ENCODE results near the gene MKNK2. TPM values are rescaled to one million over a fixed set of nuclear protein-coding genes. Genes with fewer than 3 reads are reported as not detected.

Gene MKNK2
- total and polyA plus RNA-seq, 2 donors (not counting 1 experiment from before 2014, with no cell fraction given): 440 to 777 TPM

DNA sequence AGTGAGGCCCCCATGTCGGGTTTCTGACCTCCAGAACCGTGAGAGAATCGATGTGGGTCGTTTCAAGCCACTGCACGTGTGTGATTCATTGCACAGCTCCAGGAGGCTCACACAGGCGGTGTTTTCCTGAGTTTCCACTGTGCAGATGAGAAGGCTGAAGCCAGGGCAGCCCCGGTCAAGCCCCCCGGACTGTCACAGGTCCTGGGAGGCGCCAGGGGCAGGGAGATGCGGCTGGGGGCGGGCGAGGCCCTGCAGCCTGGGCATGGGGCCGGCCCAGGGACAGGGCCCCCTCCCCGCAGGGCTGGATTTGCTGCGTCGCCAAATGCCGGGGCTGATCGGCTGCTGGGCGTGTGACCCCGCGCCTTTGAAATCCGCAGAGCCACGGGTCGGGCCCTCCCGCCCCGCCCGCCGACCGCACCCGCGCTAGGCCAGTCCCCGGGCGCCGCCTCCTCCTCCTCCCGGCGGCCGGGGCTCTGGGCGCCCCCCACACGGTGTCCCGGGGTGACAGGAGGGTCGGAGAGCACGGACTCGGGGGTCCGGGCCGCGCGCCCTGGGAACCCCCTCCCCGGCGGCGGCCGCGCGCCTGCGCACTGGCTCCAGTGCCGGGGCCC lies 9.9 kb upstream of the MKNK2 start:
- peak overlapping the region; percentile 87 for H2AFZ ChIP-seq (ENCODE audit: insufficient read depth, low read depth, low read length, poor library complexity, severe bottlenecking)
- peak overlapping the region; percentile 98 for H3K4me2 ChIP-seq (replicated peaks; ENCODE audit: low read depth, low read length, poor library complexity, severe bottlenecking)
- intact Hi-C loops (cut with micrococcal nuclease): loop anchor here (1.0 kb wide), 2 partner anchors 10 to 35 kb away; partner anchors contain the start of genes IZUMO4, MKNK2 and MOB3A
- TF ChIP-seq EZH2 (IDR thresholded peaks at IDR 0.05; ENCODE audit: borderline replicate concordance, insufficient read depth, low read depth, low read length, poor library complexity, severe bottlenecking): no peak
- TF ChIP-seq, protein P1, sequence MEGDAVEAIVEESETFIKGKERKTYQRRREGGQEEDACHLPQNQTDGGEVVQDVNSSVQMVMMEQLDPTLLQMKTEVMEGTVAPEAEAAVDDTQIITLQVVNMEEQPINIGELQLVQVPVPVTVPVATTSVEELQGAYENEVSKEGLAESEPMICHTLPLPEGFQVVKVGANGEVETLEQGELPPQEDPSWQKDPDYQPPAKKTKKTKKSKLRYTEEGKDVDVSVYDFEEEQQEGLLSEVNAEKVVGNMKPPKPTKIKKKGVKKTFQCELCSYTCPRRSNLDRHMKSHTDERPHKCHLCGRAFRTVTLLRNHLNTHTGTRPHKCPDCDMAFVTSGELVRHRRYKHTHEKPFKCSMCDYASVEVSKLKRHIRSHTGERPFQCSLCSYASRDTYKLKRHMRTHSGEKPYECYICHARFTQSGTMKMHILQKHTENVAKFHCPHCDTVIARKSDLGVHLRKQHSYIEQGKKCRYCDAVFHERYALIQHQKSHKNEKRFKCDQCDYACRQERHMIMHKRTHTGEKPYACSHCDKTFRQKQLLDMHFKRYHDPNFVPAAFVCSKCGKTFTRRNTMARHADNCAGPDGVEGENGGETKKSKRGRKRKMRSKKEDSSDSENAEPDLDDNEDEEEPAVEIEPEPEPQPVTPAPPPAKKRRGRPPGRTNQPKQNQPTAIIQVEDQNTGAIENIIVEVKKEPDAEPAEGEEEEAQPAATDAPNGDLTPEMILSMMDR (IDR thresholded peaks at IDR 0.05): no peak
- no peaks in the 10 kb centered on the region for H3K36me3 ChIP-seq (replicated peaks in 1 of 2; ENCODE audit: control extremely low read depth in 1 of 2, control insufficient read depth in 1 of 2, extremely low read depth in 1 of 2, insufficient read depth in 2 of 2, low read length in 1 of 2)
- H3K4me3 Mint-ChIP-seq: peak overlapping the region; percentile 95
- ChIA-PET CTCF (interaction anchor here (1.0 to 1.2 kb wide), 2 partner anchors 9 to 27 kb away, joined by 3 to 4 read pairs; no protein-coding TSS in a partner anchor), POLR2A (interaction anchor here (0.5 to 4.3 kb wide), 9 partner anchors 9 to 1345 kb away, joined by 3 to 41 read pairs (median 4); partner anchors contain the start of genes IZUMO4, MKNK2 and MOB3A)
- H3K9me3 Mint-ChIP-seq (ENCODE audit: insufficient read depth): no peaks in the 10 kb centered on the region
- peak overlapping the region; percentile 95 for H3K27ac Mint-ChIP-seq
- peaks cover 49% of the 10 kb centered on the region for H3K4me1 Mint-ChIP-seq
- H3K9ac ChIP-seq (ENCODE audit: low read length): peak overlapping the region; percentile 89
- H3K4me3 ChIP-seq (ENCODE audit: control extremely low read depth in 1 of 5, extremely low read depth in 1 of 5, insufficient read depth in 1 of 5, low read depth in 2 of 5, low read length in 4 of 5): peak overlapping the region; percentile 59 to 94 (median 84)
- no peaks in the 10 kb centered on the region for H3K27me3 ChIP-seq (replicated peaks in 1 of 4; ENCODE audit: control extremely low read depth in 1 of 4, control insufficient read depth in 3 of 4, insufficient read depth in 4 of 4, low read length in 3 of 4)
- ATAC-seq (ENCODE audit: low read depth): peak; percentile 48
- peaks cover 36 to 74% of the 10 kb centered on the region in 2 donors for H3K4me1 ChIP-seq (ENCODE audit: control insufficient read depth in 2 of 2, insufficient read depth in 2 of 2, low read length in 2 of 2)
- H3K27ac ChIP-seq (ENCODE audit: low read length in 2 of 2): peak overlapping the region; percentile 92 to 97
- H4K20me1 ChIP-seq (ENCODE audit: control insufficient read depth, insufficient read depth, low read length, poor library complexity, severe bottlenecking): no peaks in the 10 kb centered on the region
- no peaks in the 10 kb centered on the region for H3K27me3 Mint-ChIP-seq
- peaks cover 61% of the 10 kb centered on the region for H3K79me2 ChIP-seq (ENCODE audit: control insufficient read depth, insufficient read depth, low read length)
- no peaks in the 10 kb centered on the region for H3K9me3 ChIP-seq (ENCODE audit: control extremely low read depth in 1 of 3, control insufficient read depth in 2 of 3, insufficient read depth in 1 of 3, low read length in 2 of 3)
- no peak for DNase-seq
- under 1% methylated on average over 55 of the region's 55 CpGs for WGBS (ENCODE audit: insufficient coverage)

Measured in B cell (primary cell).